GM12864 (cell line): ENCODE results near the gene C19orf67.

Experiments
- DNase-seq: peaks from one replicate; pipeline ENCODE4 v3.0.0-alpha.2; 2011; ENCODE audit warnings: low read depth
- H3K4me3 ChIP-seq: 2 replicates; pipeline ENCODE4 v1.5.1; 2011; ENCODE audit warnings: mild to moderate bottlenecking, low read depth, low read length, control low read depth
- CTCF ChIP-seq: IDR thresholded peaks from 2 replicates; pipeline ENCODE4 v1.5.1; 2011; ENCODE audit warnings: low read depth, mild to moderate bottlenecking, moderate library complexity, low read length, control low read depth, inconsistent platforms; ENCODE audit errors: missing control alignments

C19orf67 gene

GRCh38 chr19:14091813-14092462 is 6.4 kb upstream of the C19orf67 start:
- H3K4me3 ChIP-seq, result peak overlapping the region; percentile 94
- TF ChIP-seq CTCF, result no peak
- DNase-seq, result no peak

GRCh38 chr19:14091081-14091812 is 5.7 kb upstream of the C19orf67 start:
- DNase-seq, result no peak
- TF ChIP-seq CTCF, result peak; percentile 18
- H3K4me3 ChIP-seq, result peak overlapping the region; percentile 94

GRCh38 chr19:14090509-14091080 is 5.0 kb upstream of the C19orf67 start, which contains the start of gene SAMD1:
SAMD1 (minus strand) TSS chr19:14090751.
- DNase-seq, result no peak
- H3K4me3 ChIP-seq, result peak within 1 kb of the TSS; percentile 94
- TF ChIP-seq CTCF, result no peak

GRCh38 chr19:14089662-14090508 is 4.3 kb upstream of the C19orf67 start:
- H3K4me3 ChIP-seq, result peak overlapping the region; percentile 62
- peak; percentile 6 for TF ChIP-seq CTCF
- DNase-seq, result no peak

- H3K4me3 ChIP-seq, result peak overlapping the region; percentile 62
- TF ChIP-seq CTCF, result peak; percentile 31
- no peak for DNase-seq
These were observed 3.8 kb upstream of the C19orf67 start for GRCh38 chr19:14089412-14089661.

GRCh38 chr19:14088634-14089411 is 3.2 kb upstream of the C19orf67 start:
- peak overlapping the region; percentile 62 for H3K4me3 ChIP-seq
- no peak for TF ChIP-seq CTCF
- no peak for DNase-seq
